Stimulated activated CD4-positive, alpha-beta T cell treated with anti-CD3 and anti-CD28 coated beads, Interleukin-4, amount 100 ng/mL, for 1 hour (primary cell): ENCODE measurements around the gene INS.

ENCODE experiments used
- DNase-seq: peaks from one replicate; pipeline ENCODE4 v3.0.0-alpha.2; 2020

The INS gene

GRCh38 chr11:2160736-2161259 is at the start of gene INS:
Gene INS (minus strand): TSS chr11:2161209. CDS start chr11:2160971, 238 bp downstream.
- DNase-seq, result no peak

- DNase-seq, result no peak
Observed at GRCh38 chr11:2210366-2211112, 49.5 kb upstream of the INS start.

- DNase-seq, result no peak
Observed at GRCh38 chr11:2209900-2210321, 48.9 kb upstream of the INS start.

GRCh38 chr11:2209370-2209801 is 48.4 kb upstream of the INS start:
- no peak for DNase-seq

- no peak for DNase-seq
Observed at GRCh38 chr11:2208691-2209369, 47.8 kb upstream of the INS start.

GRCh38 chr11:2207773-2208621 is 47.0 kb upstream of the INS start:
- DNase-seq, result no peak

GRCh38 chr11:2207212-2207611 is 46.2 kb upstream of the INS start:
- DNase-seq, result no peak

GRCh38 chr11:2205981-2206690 is 45.1 kb upstream of the INS start:
- DNase-seq, result no peak

GRCh38 chr11:2205214-2205720 is 44.3 kb upstream of the INS start:
- no peak for DNase-seq

- DNase-seq, result no peak
Observed at GRCh38 chr11:2204361-2205213, 43.6 kb upstream of the INS start.

- DNase-seq, result no peak
Observed at GRCh38 chr11:2203440-2204259, 42.6 kb upstream of the INS start.

GRCh38 chr11:2202900-2203439 is 42.0 kb upstream of the INS start:
- DNase-seq, result no peak

GRCh38 chr11:2202071-2202899 is 41.3 kb upstream of the INS start:
- no peak for DNase-seq

GRCh38 chr11:2201542-2201941 is 40.5 kb upstream of the INS start:
- DNase-seq, result no peak

GRCh38 chr11:2200957-2201519 is 40.0 kb upstream of the INS start:
- no peak for DNase-seq

GRCh38 chr11:2200536-2200935 is 39.5 kb upstream of the INS start:
- no peak for DNase-seq

GRCh38 chr11:2199466-2200341 is 38.7 kb upstream of the INS start:
- no peak for DNase-seq
